Right forelimb (tissue), 1 donor: ENCODE measurements around the gene TMEM200C.
A peak's percentile ranks its signal among the peaks of the same experiment; 100 is the strongest.
"Not testable (repeated sequence)": the region's sequence is repeated elsewhere in the genome, so short reads cannot be mapped to it uniquely, and the experiment has no call there.

Source experiments
- DNase-seq: peaks from one replicate; pipeline ENCODE4 v3.0.0-alpha.2; 2018

TMEM200C gene

DNA sequence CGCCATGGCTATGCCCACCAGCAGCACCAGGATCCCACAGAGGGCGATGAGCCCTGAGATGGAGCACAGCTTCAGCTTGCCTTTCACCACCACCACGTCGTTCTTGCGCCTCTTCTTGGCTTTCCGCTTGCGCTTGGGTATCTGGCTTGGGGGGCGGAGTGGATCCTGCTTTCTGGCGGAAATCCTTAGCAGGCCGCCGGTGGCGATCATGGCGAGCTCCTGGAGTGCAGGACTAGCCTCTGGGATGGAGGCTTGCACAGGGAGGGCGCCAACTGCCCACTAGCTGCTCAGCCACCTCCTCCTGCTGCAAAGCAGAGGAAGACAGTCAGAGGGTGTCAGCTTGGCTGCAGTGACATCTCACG is 3.5 kb downstream of the TMEM200C start:
- DNase-seq = no peak

DNA sequence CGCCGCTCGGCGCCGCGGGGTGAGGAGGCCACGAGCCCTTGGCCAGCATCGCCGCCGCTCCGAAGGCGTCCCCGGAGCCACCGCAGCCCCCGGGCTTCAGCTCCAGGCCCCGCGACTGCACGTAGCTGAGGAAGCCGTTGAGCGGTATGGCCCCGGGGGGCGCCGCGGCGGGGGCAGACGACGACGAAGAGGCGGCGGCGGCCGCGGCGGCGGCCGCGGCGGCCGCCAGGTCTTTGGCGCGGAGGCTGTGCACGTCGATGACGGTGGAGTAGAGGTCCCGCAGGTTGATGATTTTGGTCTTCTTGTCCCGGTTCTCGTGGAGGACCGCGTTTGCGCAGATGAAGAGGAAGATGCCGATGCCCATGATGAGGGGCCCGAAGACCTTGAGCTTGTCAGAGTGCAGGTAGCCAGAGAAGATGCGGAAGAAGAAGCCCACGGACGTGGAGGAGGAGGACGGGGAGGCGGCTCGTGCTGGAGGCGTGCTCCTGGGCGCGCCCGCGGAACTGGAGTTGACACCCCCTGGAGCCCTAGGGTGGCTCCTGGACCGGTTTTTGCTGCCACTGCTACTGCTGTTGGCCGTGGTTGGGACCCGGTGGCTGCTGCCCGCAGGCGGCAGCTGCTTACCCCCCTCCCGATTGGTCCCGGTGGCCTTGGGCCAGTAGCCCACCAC is 4.0 kb downstream of the TMEM200C start:
- DNase-seq = no peak

GRCh38 chr18:5890331-5891183 is 4.8 kb downstream of the TMEM200C start:
- DNase-seq = peak; percentile 73

- no peak for DNase-seq
Measured at GRCh38 chr18:5885361-5885760, 10.0 kb downstream of the TMEM200C start.

DNA sequence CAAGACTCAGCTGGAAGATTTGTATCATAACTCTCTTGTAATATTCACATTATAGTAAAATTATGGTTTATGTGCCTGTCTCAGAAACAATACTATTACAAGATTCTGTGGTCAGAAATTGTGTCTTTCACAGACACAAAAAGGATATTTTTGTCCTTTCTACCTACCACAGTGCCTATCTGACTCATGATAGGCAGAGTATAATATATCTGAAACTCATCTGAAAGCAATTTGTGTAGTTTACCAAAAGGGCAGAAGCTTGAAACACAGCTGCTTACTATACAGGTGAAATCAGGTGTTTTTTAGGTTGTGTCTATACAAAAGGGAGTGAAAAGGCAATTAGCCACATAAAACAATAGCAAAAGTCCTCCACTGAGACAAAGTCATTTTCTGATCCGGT is 10.9 kb downstream of the TMEM200C start:
- no peak for DNase-seq

GRCh38 chr18:5879479-5879882 is 15.8 kb downstream of the TMEM200C start:
- no peak for DNase-seq

DNA sequence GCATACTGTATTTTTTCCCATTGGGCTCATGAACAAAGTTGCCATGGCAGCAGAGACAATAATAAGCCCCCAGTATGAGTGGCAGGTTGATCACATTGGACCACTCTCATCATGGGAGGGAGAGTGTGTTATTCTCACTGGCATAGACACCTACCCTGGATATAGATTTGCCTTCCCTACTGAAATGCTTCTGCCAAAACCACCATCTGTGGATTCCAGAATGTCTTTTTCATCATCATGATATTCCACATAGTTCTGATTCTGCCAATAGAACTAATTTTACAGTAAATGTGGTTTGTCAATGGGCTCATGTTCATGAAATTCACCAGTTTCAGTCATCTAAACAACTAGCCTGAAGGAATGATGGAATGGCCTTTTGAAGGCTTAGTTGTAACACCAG is 18.4 kb downstream of the TMEM200C start:
- DNase-seq = no peak

DNA sequence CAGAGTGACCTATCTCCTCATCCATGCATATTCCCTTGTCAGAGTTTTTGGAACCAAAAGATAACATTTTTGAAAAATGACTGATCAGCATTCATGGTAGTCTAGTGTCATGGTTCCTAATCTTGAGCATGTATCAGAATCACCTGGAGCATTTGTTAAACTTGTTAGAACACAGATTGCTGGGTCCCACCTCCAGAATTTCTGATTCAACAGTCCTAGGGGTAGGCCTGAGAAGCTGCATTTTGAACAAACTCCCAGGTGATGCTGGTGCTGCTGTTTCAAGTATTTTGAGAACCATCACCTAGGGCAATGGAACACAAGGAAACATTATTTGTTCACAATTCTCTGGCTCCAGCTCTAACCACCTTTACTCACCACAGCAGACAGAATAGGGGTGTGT is 21.0 kb downstream of the TMEM200C start:
- no peak for DNase-seq

DNA sequence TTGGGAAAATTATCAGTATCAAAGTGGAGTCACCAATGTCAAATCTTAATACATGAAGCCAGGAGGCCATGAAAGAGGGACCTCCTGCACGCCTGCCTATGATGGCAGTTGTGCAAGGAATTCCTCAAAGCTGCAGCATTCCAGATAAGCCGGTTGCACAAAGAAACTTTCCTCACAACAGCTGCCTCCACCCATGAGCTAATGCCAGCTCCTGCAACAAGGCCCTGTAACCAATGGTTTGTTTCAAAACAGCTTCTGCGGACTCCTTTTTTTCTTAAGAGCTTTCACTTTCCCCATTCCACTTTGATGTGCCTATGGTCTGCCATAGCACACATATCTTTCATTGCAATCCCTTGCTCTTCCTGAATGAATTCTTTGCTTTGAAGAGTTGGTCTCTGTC is 22.4 kb downstream of the TMEM200C start:
- no peak for DNase-seq

DNA sequence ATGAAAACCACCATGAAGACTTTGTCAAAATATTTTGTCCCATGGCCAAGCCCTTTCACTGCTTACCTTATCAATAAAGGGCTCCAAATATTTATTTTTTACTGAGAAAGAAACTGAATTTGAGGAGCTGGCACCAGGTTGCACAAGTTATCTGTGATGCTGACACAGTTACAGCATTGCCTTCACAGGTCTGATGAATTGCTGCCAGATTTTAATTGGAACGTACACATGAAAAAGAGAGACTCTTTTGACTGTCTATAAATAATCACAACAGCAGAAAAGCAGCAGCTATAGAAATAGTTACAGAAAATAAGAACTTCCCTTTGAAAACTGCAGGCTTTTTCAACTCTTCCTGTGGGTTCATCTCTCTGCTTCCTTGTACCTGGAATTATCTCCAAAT is 23.9 kb downstream of the TMEM200C start:
- DNase-seq = no peak

- DNase-seq = peak; percentile 81
Measured at GRCh38 chr18:5868218-5868854, 27.0 kb downstream of the TMEM200C start.

DNA sequence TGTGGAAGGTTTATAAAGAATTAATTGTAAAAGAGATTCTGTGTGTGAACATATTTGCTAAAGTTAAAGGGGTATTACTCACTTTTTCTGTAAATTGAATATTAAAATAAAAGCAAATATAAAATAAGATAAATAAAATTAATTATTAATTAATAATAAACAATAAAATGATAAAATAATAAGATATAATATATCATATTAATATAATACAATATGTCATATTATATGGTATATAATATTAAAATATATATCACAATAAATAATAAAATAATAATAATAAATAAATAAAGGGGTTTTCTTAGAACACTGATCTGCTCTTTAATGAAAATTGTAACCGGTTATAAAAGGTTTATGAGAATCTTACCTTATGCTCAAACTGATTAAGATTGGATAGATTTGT is 29.8 kb downstream of the TMEM200C start:
- DNase-seq = no peak

DNA sequence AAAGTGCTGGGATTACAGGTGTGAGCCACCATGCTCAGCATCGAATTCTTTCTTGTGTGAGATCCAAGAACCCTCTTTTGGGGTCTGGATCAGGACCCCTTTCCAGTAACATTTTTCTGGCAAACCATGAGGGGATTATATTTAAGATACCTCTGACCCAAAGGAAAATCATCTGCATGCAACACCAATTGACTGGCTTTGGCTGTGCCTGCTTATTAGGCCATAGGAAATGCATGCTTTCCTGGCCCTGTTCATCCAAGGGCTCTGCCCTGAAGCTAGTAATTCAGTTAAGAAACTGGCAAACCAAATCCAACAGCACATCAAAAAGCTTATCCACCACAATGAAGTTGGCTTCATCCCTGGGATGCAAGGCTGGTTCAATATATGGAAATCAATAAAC is 33.2 kb downstream of the TMEM200C start:
- DNase-seq = not testable (repeated sequence)

DNA sequence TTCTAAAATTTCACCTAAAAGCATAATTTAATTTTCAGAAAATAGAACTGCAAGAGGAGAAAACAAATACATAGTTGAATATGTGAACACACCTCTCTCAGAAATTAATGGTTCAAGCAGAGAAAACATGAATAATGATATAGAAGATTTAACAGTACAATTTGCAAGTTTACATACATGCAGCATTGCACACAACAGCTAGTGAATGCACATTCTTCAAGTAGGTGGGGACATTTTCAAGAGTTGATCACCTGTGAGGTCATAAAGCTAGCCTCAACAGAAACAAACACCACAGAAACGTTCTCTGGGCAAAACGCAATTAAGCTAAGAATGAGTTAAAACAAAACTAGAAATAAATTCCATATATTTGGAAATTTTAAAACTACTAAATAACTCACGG is 38.1 kb downstream of the TMEM200C start:
- no peak for DNase-seq

- DNase-seq = no peak
Measured at GRCh38 chr18:5853253-5853652, 42.1 kb downstream of the TMEM200C start.

DNA sequence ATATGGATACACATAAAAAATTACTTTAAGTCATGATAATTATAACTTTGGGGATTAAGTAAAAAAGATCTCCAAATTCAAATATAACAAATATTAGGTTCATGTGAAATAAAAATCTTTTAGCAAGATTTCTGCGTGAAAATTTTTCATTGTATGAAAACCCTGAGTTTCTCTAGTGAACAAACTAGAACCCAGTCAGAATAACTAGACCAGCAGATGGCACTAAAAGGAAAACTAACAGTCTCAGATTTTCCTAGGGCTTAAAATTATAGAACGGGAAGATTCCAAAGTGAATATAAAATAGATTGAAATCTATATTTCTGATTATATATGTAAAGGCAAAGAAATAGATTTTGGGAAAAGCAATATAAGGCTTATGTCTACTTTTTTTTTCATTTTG is 43.3 kb downstream of the TMEM200C start:
- DNase-seq = no peak

GRCh38 chr18:5842653-5843052 is 52.7 kb downstream of the TMEM200C start:
- DNase-seq = no peak

DNA sequence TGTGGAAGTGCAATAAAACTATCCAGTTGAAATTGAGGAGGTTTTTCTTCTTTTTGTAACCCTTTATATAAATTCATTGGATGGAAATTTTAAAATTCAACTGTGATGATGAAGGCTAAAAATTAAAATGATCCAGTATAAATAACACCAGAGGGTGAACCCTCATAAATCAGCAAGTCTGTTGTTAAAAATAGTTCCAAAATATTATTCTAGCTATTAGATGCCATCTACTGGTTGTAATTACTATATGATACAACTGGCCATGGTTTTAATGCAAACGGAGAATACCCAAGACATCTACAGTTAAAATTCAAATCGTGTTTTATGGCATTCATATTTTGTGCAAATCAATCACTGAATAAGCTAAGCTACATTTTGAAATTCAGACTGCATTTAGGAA is 53.8 kb downstream of the TMEM200C start:
- DNase-seq = no peak

DNA sequence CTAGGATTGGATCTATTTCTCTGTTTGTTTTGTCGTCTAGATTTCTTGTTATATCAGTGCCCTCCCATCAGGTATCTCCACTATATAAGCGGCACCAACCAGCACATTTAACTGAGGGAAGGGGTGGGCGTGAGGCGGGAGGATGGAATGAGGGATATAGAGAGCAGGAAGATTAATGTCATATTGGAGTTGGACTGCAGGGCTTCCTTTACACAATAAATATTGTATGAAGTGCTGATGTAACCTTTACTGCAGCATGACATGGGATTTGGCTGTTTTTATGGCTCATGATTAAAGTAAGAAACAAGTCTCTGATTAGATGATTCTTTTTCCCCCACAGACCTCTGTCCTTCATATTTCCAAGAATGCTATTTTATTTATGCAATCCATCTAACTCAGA is 54.8 kb downstream of the TMEM200C start:
- no peak for DNase-seq

DNA sequence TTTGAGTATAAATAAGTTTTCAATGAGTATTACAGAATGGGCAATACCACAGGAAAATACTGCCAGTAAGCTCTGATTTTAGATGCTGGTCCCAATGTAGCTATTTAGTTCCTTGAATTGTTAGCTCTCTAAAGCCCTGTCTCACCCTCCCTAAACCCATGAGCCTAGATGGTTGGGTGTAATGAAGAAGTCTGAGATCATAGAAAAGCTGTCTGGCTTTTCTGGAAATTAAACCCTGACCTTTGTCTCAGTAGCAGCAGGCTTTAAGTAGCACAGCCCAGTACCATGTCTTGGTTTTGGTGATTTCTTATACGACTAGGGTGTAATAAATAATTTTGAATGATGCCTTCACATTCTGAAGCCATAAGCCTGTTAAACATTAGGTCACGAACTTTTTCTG is 55.3 kb downstream of the TMEM200C start:
- no peak for DNase-seq

- DNase-seq = no peak
Measured at GRCh38 chr18:5839102-5839501, 56.2 kb downstream of the TMEM200C start.
